Neural cell (in vitro differentiated cells): ENCODE data around the gene SNX21. TPM values are rescaled to one million over a fixed set of nuclear protein-coding genes. Genes with fewer than 3 reads are reported as not detected.

Experiments used
- H2AFZ ChIP-seq: fragments of 200-600, 300-800 bp; sonication (generic), shearing (Covaris generic); 2 replicates; pipeline ENCODE4 v1.6.0; 2014; ENCODE audit warnings: low read depth, mild to moderate bottlenecking, antibody characterized with exemption, low read length, moderate library complexity
- H3F3A ChIP-seq: fragments of 200-600 bp; shearing (Covaris generic); 2 replicates; pipeline ENCODE4 v1.6.1; 2016; ENCODE audit warnings: mild to moderate bottlenecking, moderate library complexity, mixed read lengths, antibody characterized with exemption, low read length; ENCODE audit not compliant: insufficient read depth, poor library complexity, severe bottlenecking
- H3K27ac ChIP-seq: fragments of 200-600, 300-800 bp; sonication (generic), shearing (Covaris generic); 2 replicates; pipeline ENCODE4 v1.5.1; 2014; ENCODE audit warnings: mild to moderate bottlenecking, low read length, moderate library complexity
- H3K27me3 ChIP-seq: fragments of 300-800, 200-600 bp; sonication (generic), shearing (Covaris generic); 2 replicates; pipeline ENCODE4 v1.6.0; 2014; ENCODE audit warnings: mild to moderate bottlenecking, low read depth, low read length, moderate library complexity; ENCODE audit not compliant: insufficient read depth
- H3K36me3 ChIP-seq: fragments of 300-800, 200-600 bp; sonication (generic), shearing (Covaris generic); 2 replicates; pipeline ENCODE4 v1.5.1; 2014; ENCODE audit warnings: mild to moderate bottlenecking, antibody characterized with exemption, low read length, moderate library complexity; ENCODE audit not compliant: insufficient read depth
- H3K4me2 ChIP-seq: fragments of 300-800, 200-600 bp; sonication (generic), shearing (Covaris generic); 2 replicates; pipeline ENCODE4 v1.6.0; 2014; ENCODE audit warnings: mild to moderate bottlenecking, low read length
- H3K4me3 ChIP-seq: fragments of 300-800, 200-600 bp; sonication (generic), shearing (Covaris generic); 2 replicates; pipeline ENCODE4 v1.5.1; 2014; ENCODE audit warnings: mild to moderate bottlenecking, low read length, moderate library complexity
- H3K79me2 ChIP-seq: fragments of 200-600 bp; shearing (Covaris generic); replicated peaks from 2 replicates; pipeline ENCODE4 v1.6.0; 2014; ENCODE audit warnings: mild to moderate bottlenecking, low read length, moderate library complexity; ENCODE audit not compliant: insufficient read depth
- H3K9ac ChIP-seq: fragments of 300-800, 200-600 bp; sonication (generic), shearing (Covaris generic); 2 replicates; pipeline ENCODE4 v1.6.1; 2016; ENCODE audit warnings: mild to moderate bottlenecking, low read length, mixed read lengths
- H3K9me2 ChIP-seq: fragments of 200-600 bp; shearing (Covaris generic); 2 replicates; pipeline ENCODE4 v1.6.1; 2016; ENCODE audit warnings: mild to moderate bottlenecking, low read length, mixed read lengths; ENCODE audit not compliant: insufficient read depth
- H3K9me3 ChIP-seq: fragments of 200-600, 300-800 bp; sonication (generic), shearing (Covaris generic); 2 replicates; pipeline ENCODE4 v1.6.1; 2016; ENCODE audit warnings: mild to moderate bottlenecking, mixed run types, low read length, moderate library complexity, mixed read lengths
- H4K20me1 ChIP-seq: fragments of 200-600 bp; shearing (Covaris generic); 2 replicates; pipeline ENCODE4 v1.6.1; 2016; ENCODE audit warnings: mild to moderate bottlenecking, mixed run types; ENCODE audit not compliant: insufficient read depth
- CTCF ChIP-seq: fragments of 450-650 bp; IDR thresholded peaks from 2 replicates; pipeline ENCODE4 v1.5.1; 2014; ENCODE audit warnings: antibody characterized with exemption, mild to moderate bottlenecking, moderate library complexity; ENCODE audit not compliant: poor library complexity, severe bottlenecking
- EP300 ChIP-seq: fragments of 450-650 bp; conservative IDR thresholded peaks from 2 replicates; pipeline ENCODE4 v1.6.1; 2014; ENCODE audit warnings: antibody characterized with exemption, mild to moderate bottlenecking, moderate library complexity; ENCODE audit not compliant: poor library complexity, severe bottlenecking
- EZH2 ChIP-seq: fragments of 200-600, 300-800 bp; shearing (Covaris generic), sonication (generic); IDR thresholded peaks from 2 replicates; pipeline ENCODE4 v1.6.1; 2014; ENCODE audit warnings: antibody characterized with exemption, low read length, borderline replicate concordance, mild to moderate bottlenecking; ENCODE audit not compliant: insufficient read depth, poor library complexity, severe bottlenecking
- MXI1 ChIP-seq: fragments of 450-650 bp; conservative IDR thresholded peaks from 2 replicates; pipeline ENCODE4 v1.6.1; 2014; ENCODE audit warnings: antibody characterized with exemption, mild to moderate bottlenecking; ENCODE audit not compliant: poor library complexity, severe bottlenecking
- POLR2AphosphoS5 ChIP-seq: IDR thresholded peaks from 2 replicates; pipeline ENCODE4 v1.6.1; 2012
- RAD21 ChIP-seq: fragments of 450-650 bp; conservative IDR thresholded peaks from 2 replicates; pipeline ENCODE4 v1.6.1; 2014; ENCODE audit warnings: antibody characterized with exemption, mild to moderate bottlenecking, moderate library complexity
- REST ChIP-seq: IDR thresholded peaks from 2 replicates; pipeline ENCODE4 v1.6.1; 2012; ENCODE audit warnings: borderline replicate concordance
- SMC3 ChIP-seq: fragments of 450-650 bp; conservative IDR thresholded peaks from 2 replicates; pipeline ENCODE4 v1.6.1; 2014; ENCODE audit warnings: antibody characterized with exemption, mild to moderate bottlenecking, moderate library complexity; ENCODE audit not compliant: poor library complexity
- TAF1 ChIP-seq: IDR thresholded peaks from 2 replicates; pipeline ENCODE4 v1.6.1; 2012; ENCODE audit warnings: low read depth
- polyA plus RNA-seq: library from polyadenylated mRNA; depleted of rRNA; stranded (reverse); fragments of >200 nt; gene quantifications from 2 replicates; pipeline ENCODE4 v1.2.3, GENCODE V29; 2014

The SNX21 gene
- polyA plus RNA-seq, 1 donor from 2014 or later: 7.2 TPM

GRCh38 chr20:45852326-45852725 lies 18.7 kb downstream of the SNX21 start:
- TF ChIP-seq EZH2: no peak
- TF ChIP-seq TAF1: no peak
- TF ChIP-seq REST: no peak
- no peak for TF ChIP-seq EP300
- no peak for TF ChIP-seq CTCF
- no peak for TF ChIP-seq POLR2AphosphoS5
- no peak for TF ChIP-seq SMC3
- TF ChIP-seq RAD21: no peak
- TF ChIP-seq MXI1: no peak
- Histone ChIP-seq H3F3A (no peaks in the 10 kb centered on the region), H3K36me3 (no peaks in the 10 kb centered on the region), H3K27me3 (no peaks in the 10 kb centered on the region), H2AFZ (no peak overlapping the region), H4K20me1 (no peaks in the 10 kb centered on the region), H3K27ac (no peak overlapping the region), H3K9me2 (no peaks in the 10 kb centered on the region), H3K9ac (no peak overlapping the region), H3K4me3 (no peak overlapping the region), H3K9me3 (no peaks in the 10 kb centered on the region), H3K79me2 (peaks cover 13% of the 10 kb centered on the region), H3K4me2 (no peak overlapping the region)

GRCh38 chr20:45853484-45853883 lies 19.9 kb downstream of the SNX21 start:
- Histone ChIP-seq H3K4me2 (no peak overlapping the region), H3K36me3 (no peaks in the 10 kb centered on the region), H4K20me1 (no peaks in the 10 kb centered on the region), H3K9me3 (no peaks in the 10 kb centered on the region), H3K27me3 (no peaks in the 10 kb centered on the region), H3K9ac (no peak overlapping the region), H3K4me3 (no peak overlapping the region), H3K9me2 (no peaks in the 10 kb centered on the region), H3K79me2 (peaks cover 19% of the 10 kb centered on the region), H3F3A (no peaks in the 10 kb centered on the region), H2AFZ (no peak overlapping the region), H3K27ac (no peak overlapping the region)
- TF ChIP-seq REST: no peak
- no peak for TF ChIP-seq CTCF
- no peak for TF ChIP-seq RAD21
- TF ChIP-seq EP300: no peak
- no peak for TF ChIP-seq MXI1
- no peak for TF ChIP-seq TAF1
- TF ChIP-seq SMC3: no peak
- no peak for TF ChIP-seq EZH2
- TF ChIP-seq POLR2AphosphoS5: no peak
